OCI-M2 (cell line): ENCODE measurements around the gene ZNF460.
A peak's percentile ranks its signal among the peaks of the same experiment; 100 is the strongest.

Experiments used
- DNase-seq: peaks from one replicate; lab custom pipeline; 2025; ENCODE audit not compliant: unreplicated experiment; lab: John Stamatoyannopoulos, UW

ZNF460 gene

GRCh38 chr19:57279418-57280164 is 694 bp upstream of the ZNF460 start:
- peak; percentile 80 for DNase-seq

- no peak for DNase-seq
Measured at GRCh38 chr19:57280962-57281400, 696 bp downstream of the ZNF460 start.

DNA sequence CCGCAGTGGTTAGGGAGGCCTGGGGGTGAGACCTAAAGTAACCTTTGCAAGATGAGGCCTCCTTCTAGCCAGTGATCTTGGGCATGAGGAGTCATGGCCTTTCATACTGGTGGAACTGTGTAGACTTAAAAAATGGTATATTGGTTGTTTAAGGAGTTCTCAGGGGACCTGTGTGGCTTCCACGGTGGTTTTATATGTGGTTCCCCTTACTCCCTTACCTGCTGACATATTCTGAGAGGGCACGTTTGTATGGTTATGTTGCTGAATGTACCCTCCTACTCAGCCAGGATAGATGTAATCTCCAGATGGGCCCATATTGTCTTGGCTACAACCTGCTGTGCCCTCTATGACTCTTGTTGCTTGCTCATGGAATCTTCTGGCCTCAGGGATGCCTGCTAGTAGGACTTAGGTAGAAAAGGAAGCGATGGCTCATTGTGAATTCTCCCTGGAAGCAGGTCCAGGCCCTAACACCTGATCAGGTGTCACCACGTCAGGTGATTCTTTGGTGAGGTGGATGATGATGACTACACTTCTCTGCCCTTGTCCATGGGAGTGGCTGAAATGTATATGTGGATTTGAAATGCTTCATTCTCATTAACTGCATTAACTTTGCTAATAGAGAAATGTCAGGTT is 1.8 kb downstream of the ZNF460 start:
- no peak for DNase-seq

DNA sequence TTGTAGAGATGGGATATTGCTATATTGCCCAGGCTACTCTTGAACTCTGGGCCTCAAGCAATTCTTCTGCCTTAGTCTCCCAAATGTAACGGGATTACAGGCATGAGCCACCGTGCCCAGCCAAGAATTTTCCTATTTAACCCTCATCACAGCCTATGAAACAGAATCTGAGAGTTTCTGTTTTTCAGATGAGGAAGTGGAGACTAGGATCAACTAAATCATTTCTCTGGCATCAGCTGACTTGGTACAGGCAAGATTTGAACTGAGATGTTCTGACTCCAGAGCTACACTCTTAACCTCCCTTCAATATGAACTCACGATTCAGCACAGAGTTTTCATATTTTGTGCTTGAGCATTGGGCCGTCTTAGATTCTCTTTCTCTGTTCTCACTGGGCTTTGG is 8.1 kb downstream of the ZNF460 start:
- no peak for DNase-seq

GRCh38 chr19:57290970-57291369 is 10.7 kb downstream of the ZNF460 start:
- no peak for DNase-seq

DNA sequence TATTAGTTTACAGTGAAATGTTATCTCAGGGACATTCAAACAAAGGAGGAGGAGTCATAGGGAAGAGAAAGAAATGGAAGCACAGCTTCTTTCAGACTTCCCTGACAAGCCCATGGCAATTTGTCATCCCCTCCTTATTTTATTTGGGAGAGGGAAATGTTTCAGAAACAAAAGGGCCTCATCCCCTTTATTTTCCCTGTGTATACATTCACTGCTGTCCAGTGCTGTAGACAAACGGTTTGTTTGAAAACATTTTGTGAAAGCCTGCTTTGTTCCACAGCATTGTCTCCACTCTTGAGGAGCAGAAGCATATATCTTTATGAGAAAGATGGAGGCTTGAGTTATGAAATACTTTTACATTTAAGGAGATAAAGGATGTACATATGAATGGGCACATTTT is 12.3 kb downstream of the ZNF460 start:
- no peak for DNase-seq

- DNase-seq, result no peak
Measured at GRCh38 chr19:57293719-57294118, 13.4 kb downstream of the ZNF460 start.

GRCh38 chr19:57302020-57302465 is 21.8 kb downstream of the ZNF460 start:
- DNase-seq, result no peak

- DNase-seq, result no peak
Measured at GRCh38 chr19:57302727-57303401, 22.6 kb downstream of the ZNF460 start.

GRCh38 chr19:57305056-57305455 is 24.8 kb downstream of the ZNF460 start:
- no peak for DNase-seq

GRCh38 chr19:57308514-57308913 is 28.2 kb downstream of the ZNF460 start:
- no peak for DNase-seq

DNA sequence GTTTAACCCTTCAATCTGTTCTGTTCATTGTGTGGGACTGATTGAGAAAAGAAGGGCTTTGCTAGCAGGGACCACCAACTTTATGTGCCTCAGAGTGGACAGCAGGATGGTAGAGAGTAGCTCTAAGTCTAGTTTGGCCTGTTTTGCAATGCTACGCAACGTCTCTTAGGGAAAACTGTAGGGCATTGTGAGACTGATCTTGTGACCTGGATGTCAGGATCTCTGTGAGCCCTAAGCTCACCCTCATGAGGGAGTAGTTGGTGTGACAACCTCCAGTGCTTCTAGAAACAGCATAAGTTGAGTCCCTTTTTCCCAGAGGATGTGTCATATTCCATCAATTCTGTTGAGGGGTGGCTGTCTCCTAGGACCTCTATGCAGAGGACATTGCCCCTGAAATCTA is 30.5 kb downstream of the ZNF460 start:
- no peak for DNase-seq

- DNase-seq, result no peak
Measured at GRCh38 chr19:57314146-57314545, 33.9 kb downstream of the ZNF460 start.

- no peak for DNase-seq
Measured at GRCh38 chr19:57317503-57317902, 37.2 kb downstream of the ZNF460 start.

- DNase-seq, result no peak
Measured at GRCh38 chr19:57319869-57320179, 39.5 kb downstream of the ZNF460 start.

DNA sequence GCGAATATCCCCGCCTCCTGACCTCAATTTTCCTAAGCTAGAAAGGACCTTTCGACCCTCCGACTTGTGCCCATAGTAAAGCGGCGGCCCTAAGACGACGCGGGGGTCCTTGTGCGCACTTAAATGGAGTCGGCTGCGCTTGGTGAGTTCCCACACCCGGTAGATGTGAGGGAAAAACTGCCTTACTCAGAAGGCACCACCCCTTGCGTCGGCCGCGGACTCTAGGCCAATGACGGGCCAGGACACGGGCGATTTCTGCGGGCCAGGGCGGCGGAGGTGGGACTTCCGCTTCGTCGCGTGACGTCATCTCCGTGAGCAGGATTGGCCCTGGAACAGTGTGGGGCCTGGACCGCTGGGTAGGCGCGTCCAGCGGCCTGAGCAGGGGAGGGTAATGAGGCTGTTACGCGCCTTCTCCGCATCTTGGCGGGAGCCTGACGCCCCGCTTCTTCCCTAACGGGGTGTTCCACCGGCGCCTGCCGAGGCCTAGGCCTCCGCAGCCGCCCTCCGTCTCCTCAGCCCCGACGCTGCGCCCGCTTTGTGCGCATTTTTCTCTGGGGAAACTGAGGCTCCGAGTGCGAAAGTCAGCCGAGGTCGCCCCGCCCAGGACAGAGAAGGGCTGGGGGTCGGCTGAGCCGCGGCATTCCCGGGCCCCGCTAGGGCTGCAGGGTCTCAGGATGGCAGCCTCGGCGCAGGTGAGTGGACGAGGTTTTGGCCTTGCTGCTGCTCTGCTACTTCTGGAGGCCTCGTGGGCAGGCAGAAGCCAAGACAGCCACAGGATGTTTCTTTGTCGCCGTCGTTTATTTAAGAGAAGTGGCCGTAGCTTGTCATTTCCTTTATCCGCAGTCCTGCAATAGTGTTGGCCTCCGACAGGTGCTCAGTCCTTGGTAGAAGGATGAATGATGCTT is 40.1 kb downstream of the ZNF460 start, which contains the start of gene ZNF543:
ZNF543 (plus strand) TSS at position 293 of the 905 bp plus-strand sequence; CDS start at position 675, 382 bp downstream.
- DNase-seq, result peak; percentile 63

- no peak for DNase-seq
Measured at GRCh38 chr19:57321116-57321515, 40.8 kb downstream of the ZNF460 start.

DNA sequence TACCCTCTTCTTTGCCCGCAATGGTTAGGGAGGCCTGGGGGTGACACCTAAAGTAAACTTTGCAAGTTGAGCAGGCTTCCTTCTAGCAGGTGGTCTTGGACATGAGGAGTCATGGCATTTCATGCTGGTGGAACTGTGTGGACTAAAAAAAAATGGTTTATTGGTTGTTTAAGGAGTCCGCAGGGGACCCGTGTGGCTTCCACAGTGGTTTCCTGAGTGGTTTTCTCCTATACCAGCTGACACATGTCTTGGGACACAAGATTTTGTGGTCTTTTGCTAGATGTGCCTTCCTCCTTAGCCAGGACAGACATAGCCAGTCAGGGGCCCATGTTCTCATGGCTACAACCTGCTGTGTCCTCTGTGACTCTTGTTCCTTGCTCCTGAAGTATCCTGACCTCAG is 41.5 kb downstream of the ZNF460 start:
- no peak for DNase-seq

DNA sequence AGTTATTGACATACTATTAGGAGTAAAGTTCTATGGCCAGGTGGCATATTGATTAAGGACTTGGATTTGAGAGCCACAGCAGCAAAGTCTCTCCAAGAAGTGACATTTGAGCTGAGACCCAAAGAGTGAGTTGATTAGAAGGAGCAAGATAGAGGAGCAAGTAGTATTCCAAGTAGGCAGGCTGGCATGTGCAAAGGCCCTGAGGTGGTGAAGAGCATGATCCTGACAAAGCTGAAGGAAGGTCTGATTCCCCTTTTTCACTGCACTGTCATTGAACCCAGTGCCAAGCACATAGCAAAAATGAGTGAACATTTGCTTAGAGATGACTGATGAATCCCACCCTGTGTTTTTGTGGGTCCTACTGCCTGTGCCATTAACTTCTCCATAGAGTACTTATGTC is 44.7 kb downstream of the ZNF460 start:
- no peak for DNase-seq

- no peak for DNase-seq
Measured at GRCh38 chr19:57327993-57328392, 47.7 kb downstream of the ZNF460 start.

DNA sequence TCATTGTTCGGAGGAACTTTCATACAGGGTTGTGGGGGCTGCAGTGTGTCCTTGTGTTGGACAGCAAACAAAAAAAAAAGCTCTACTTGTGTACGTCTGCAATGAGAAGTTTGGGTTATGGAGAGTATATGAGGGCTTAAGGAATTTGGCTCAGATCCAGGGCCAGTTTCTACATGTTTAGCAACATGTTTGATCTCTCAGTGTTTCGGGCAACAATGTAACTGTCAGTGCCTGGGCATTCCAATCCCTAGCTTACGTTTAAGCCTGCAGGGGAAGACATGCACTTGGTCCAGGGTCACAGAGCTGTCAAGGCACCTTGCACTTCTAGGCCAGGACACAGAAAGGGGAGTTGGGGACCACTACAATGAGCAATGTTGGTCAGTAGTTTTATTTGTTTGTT is 53.9 kb downstream of the ZNF460 start:
- no peak for DNase-seq
